Measurements from ENCODE around the gene PIM2. TPM values are rescaled to one million over a fixed set of nuclear protein-coding genes. Genes with fewer than 3 reads are reported as not detected.
A peak's percentile ranks its signal among the peaks of the same experiment; 100 is the strongest.

Gene PIM2
- total and polyA plus RNA-seq, 2 of the 13 experiments (the other 11 are each of a cell fraction or from before 2014, with no cell fraction given): 14.4 to 15.8 TPM

- no TSS peak for BruUV-seq (replicated peaks)
Observed at GRCh38 chrX:48902776-48903175, 16.0 kb downstream of the PIM2 start.

GRCh38 chrX:48902135-48902534 lies 16.7 kb downstream of the PIM2 start:
- Histone ChIP-seq H3K9me3 (ENCODE audit: low read length) (no peaks in the 10 kb centered on the region), H3K4me1 (ENCODE audit: insufficient read depth, low read length) (peaks cover 10% of the 10 kb centered on the region), H3K79me2 (ENCODE audit: insufficient read depth, low read length) (peaks cover 14% of the 10 kb centered on the region), H3K27ac (ENCODE audit: extremely low read length, insufficient read depth, low read length) (no peak overlapping the region), H2AFZ (ENCODE audit: low read length) (no peak overlapping the region), H3K9ac (ENCODE audit: insufficient read depth, low read depth, low read length) (no peak overlapping the region), H3K36me3 (replicated peaks in 1 of 2; ENCODE audit: control insufficient read depth in 1 of 2, insufficient read depth in 2 of 2, low read length in 2 of 2) (peaks cover 12 to 13% of the 10 kb centered on the region in 2 experiments), H4K20me1 (ENCODE audit: insufficient read depth, low read length) (no peaks in the 10 kb centered on the region), H3K4me3 (replicated peaks in 1 of 3; ENCODE audit: insufficient read depth in 1 of 3, low read depth in 2 of 3, low read length in 3 of 3) (no peak overlapping the region), H3K27me3 (ENCODE audit: control insufficient read depth in 1 of 2, insufficient read depth in 2 of 2, low read length in 2 of 2) (no peaks in the 10 kb centered on the region), H3K4me2 (ENCODE audit: low read depth, low read length) (no peak overlapping the region)
- ATAC-seq (no peak), DNase-seq (ENCODE audit: low spot score) (no peak), FAIRE-seq (no peak)
- no TSS peak for BruUV-seq (replicated peaks)
- TF ChIP-seq AGO2 (optimal IDR thresholded peaks at IDR 0.05; ENCODE audit: low read depth, low read length) (peak; percentile 33), TMF1 (CRISPR knock-in tag; IDR thresholded peaks at IDR 0.05; ENCODE audit: low read depth) (no peak)
- WGBS (ENCODE audit: low lambda C conversion rate): 97% methylated on average over 20 of the region's 20 CpGs
- POLR2A ChIA-PET: no interaction called here
- in situ Hi-C loops (cut with HindIII; ENCODE audit: extremely low pct_ligation_motif_present, low pct_unique_long_range_greater_than_20kb) (no loop called here), intact Hi-C loops (cut with micrococcal nuclease; ENCODE audit: unreplicated experiment) (no loop called here)
- CTCF ChIA-PET (ENCODE audit: low intra/inter-chr PET ratio, low total read pairs): no interaction called here

More at GRCh38 chrX:48902776-48903175, 16.0 kb downstream of the PIM2 start:
- ChIA-PET POLR2A (interaction anchor here (1.8 kb wide), 1 partner anchor 11 kb away, joined by 5 read pairs; no protein-coding TSS in a partner anchor), CTCF (ENCODE audit: low intra/inter-chr PET ratio, low total read pairs) (no interaction called here)
- intact Hi-C loops (cut with micrococcal nuclease; ENCODE audit: unreplicated experiment) (no loop called here), in situ Hi-C loops (cut with HindIII; ENCODE audit: extremely low pct_ligation_motif_present, low pct_unique_long_range_greater_than_20kb) (no loop called here)
- TF ChIP-seq ZFP36L2 (CRISPR knock-in tag; IDR thresholded peaks at IDR 0.05) (no peak), ZNF670 (CRISPR knock-in tag; IDR thresholded peaks at IDR 0.05; ENCODE audit: borderline replicate concordance) (no peak), PRMT3 (CRISPR knock-in tag; IDR thresholded peaks at IDR 0.05; ENCODE audit: borderline replicate concordance, low read depth) (no peak), RBM22 (optimal IDR thresholded peaks at IDR 0.05; ENCODE audit: low read length) (peak; percentile 43)
- Histone ChIP-seq H2AFZ (ENCODE audit: low read length) (no peak overlapping the region), H3K4me3 (replicated peaks in 1 of 3; ENCODE audit: insufficient read depth in 1 of 3, low read depth in 2 of 3, low read length in 3 of 3) (no peak overlapping the region), H3K79me2 (ENCODE audit: insufficient read depth, low read length) (peaks cover 14% of the 10 kb centered on the region), H3K4me1 (ENCODE audit: insufficient read depth, low read length) (peaks cover 10% of the 10 kb centered on the region), H3K4me2 (ENCODE audit: low read depth, low read length) (no peak overlapping the region), H3K9ac (ENCODE audit: insufficient read depth, low read depth, low read length) (no peak overlapping the region), H3K9me3 (ENCODE audit: low read length) (no peaks in the 10 kb centered on the region), H3K36me3 (replicated peaks in 1 of 2; ENCODE audit: control insufficient read depth in 1 of 2, insufficient read depth in 2 of 2, low read length in 2 of 2) (peaks cover 12 to 13% of the 10 kb centered on the region in 2 experiments), H4K20me1 (ENCODE audit: insufficient read depth, low read length) (no peaks in the 10 kb centered on the region), H3K27ac (ENCODE audit: extremely low read length, insufficient read depth, low read length) (no peak overlapping the region), H3K27me3 (ENCODE audit: control insufficient read depth in 1 of 2, insufficient read depth in 2 of 2, low read length in 2 of 2) (no peaks in the 10 kb centered on the region)
- FAIRE-seq (no peak), ATAC-seq (no peak), DNase-seq (ENCODE audit: low spot score) (no peak)
- WGBS (ENCODE audit: low lambda C conversion rate): 95% methylated on average over 4 of the region's 14 CpGs

Measured in HepG2 (cell line).